Astrocyte of the cerebellum (primary cell): ENCODE measurements around the gene NRARP.

Experiments
- DNase-seq: peaks from one replicate; pipeline ENCODE4 v3.0.0-alpha.2; 2011; ENCODE audit warnings: low read depth
- H3K4me3 ChIP-seq: 2 replicates; pipeline ENCODE4 v1.5.1; 2011; ENCODE audit warnings: mild to moderate bottlenecking, low read depth, low read length, moderate library complexity
- in situ Hi-C: cut with HindIII; loops from 2 replicates; pipeline ENCODE4 v1.10.0; 2017; ENCODE audit warnings: low sequenced_read_pairs
- TF ChIP-seq, protein P1 (sequence below): IDR thresholded peaks from 2 replicates; pipeline ENCODE4 v1.5.1; 2012; ENCODE audit warnings: low read length, low read depth, moderate library complexity, mild to moderate bottlenecking; ENCODE audit errors: missing control alignments

NRARP gene

DNA sequence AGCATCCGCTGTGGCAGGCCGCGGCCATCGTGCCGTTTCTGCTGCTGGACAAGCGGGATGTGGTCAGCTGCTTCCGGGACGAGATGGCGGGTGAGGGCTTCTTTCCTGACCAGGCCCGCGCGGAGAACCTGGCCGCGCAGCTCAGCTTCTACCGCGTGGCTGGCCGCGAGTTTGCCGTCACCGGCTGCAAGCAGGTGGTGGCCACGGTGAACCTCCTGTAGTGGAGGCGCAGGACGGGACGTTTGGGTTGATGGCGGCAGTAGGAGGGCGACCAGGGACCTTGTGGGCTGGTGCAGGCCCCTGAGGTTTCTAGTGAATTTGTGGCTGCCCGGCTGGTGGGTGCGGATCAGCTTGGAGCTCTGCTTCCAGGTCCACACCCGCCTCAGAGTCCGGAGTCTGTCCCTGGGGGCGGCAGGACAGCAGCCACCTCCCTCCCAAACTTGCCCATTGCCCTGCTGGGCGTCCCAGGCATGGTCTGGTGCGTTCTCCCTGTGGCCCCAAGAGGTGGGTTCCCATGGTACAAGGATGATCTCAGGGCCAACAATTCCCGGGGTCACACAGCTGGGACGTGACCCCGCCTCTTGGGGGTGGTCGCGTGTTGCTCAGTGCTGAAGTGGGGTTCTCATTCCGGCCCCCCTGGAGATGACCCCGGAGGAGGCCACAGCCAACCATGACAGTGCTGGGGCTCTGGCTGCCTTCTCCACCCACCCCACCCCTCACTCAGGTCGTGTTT lies 22.2 kb downstream of the NRARP start:
- TF ChIP-seq, protein P1, sequence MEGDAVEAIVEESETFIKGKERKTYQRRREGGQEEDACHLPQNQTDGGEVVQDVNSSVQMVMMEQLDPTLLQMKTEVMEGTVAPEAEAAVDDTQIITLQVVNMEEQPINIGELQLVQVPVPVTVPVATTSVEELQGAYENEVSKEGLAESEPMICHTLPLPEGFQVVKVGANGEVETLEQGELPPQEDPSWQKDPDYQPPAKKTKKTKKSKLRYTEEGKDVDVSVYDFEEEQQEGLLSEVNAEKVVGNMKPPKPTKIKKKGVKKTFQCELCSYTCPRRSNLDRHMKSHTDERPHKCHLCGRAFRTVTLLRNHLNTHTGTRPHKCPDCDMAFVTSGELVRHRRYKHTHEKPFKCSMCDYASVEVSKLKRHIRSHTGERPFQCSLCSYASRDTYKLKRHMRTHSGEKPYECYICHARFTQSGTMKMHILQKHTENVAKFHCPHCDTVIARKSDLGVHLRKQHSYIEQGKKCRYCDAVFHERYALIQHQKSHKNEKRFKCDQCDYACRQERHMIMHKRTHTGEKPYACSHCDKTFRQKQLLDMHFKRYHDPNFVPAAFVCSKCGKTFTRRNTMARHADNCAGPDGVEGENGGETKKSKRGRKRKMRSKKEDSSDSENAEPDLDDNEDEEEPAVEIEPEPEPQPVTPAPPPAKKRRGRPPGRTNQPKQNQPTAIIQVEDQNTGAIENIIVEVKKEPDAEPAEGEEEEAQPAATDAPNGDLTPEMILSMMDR = no peak
- H3K4me3 ChIP-seq = no peak overlapping the region
- in situ Hi-C loops = no loop called here
- DNase-seq = no peak

DNA sequence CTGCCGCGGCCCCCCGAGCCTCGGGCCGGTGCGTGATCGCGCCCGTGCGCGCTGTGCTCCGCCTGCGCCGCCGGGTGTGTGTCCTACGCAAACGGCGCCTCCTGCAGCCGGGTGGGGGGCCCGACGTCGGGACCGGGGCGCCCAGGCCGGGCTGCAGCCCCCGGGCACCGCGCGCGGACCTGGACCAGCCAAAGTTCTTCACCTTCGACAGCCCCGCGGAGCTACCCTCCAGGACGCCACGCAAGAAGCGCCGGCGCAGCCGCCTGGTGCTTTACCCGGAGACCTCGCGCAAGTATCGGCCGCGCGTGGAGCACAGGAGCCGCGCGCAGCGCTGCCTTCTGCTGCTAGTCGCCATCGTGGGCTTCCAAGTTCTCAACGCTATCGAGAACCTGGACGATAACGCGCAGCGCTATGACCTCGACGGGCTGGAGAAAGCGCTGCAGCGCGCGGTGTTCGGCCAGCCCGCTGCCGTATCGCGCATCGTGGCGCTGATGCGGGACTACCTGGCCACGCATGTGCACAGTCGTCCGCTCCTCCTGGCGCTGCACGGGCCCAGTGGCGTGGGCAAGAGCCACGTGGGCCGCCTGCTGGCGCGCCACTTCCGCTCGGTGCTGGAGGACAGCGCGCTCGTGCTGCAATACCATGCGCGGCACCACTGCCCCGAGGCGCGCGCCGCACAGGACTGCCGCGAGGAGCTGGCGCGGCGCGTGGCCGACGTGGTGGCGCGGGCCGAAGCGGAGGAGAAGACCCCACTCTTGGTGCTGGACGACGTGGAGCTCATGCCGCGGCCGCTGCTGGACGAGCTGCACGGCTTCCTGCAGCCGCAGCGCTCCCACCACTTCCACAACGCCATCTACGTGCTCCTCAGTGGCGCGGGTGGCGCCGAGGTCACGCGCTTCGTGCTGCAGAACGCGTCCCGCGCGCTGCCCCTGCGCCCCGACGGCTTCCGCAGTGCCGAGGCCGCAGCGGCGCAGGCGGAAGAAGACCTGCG lies 23.1 kb downstream of the NRARP start:
- in situ Hi-C loops = no loop called here
- TF ChIP-seq, protein P1 = no peak
- H3K4me3 ChIP-seq = peak overlapping the region; percentile 62
- DNase-seq = no peak

DNA sequence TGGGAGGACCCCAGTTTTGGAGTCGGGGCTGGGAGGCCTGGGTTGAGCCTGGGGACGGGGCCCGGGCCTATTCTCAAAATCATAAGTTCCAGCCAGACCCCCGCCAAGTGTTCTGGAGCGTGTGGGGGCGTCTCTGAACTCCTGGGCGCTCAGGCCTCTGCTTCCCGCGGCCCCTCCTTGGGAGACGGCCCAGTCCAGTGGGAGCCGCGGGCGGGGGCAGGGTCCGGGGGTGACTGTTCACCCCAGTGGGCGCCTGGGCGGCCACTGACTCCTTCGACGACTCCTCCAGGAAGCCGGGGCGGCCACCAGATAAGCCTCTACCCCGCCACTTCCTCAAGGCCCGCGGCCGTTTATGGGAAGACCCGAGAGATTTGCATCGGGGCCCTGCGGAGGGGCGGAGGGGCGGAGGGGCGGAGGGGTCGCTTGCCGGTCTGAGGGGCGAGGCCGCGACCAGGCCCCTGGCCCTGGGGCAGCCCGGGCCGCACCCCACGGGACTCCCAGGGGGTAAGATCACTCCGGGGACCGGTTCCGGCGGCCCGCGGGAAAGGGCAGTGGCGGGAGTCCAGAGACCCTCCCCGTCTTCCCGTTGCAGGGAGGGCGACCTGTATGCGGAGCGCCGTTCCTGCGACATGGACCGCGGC lies 23.9 kb downstream of the NRARP start:
- in situ Hi-C loops = no loop called here
- TF ChIP-seq, protein P1 = no peak
- H3K4me3 ChIP-seq = peak overlapping the region; percentile 62
- DNase-seq = no peak

DNA sequence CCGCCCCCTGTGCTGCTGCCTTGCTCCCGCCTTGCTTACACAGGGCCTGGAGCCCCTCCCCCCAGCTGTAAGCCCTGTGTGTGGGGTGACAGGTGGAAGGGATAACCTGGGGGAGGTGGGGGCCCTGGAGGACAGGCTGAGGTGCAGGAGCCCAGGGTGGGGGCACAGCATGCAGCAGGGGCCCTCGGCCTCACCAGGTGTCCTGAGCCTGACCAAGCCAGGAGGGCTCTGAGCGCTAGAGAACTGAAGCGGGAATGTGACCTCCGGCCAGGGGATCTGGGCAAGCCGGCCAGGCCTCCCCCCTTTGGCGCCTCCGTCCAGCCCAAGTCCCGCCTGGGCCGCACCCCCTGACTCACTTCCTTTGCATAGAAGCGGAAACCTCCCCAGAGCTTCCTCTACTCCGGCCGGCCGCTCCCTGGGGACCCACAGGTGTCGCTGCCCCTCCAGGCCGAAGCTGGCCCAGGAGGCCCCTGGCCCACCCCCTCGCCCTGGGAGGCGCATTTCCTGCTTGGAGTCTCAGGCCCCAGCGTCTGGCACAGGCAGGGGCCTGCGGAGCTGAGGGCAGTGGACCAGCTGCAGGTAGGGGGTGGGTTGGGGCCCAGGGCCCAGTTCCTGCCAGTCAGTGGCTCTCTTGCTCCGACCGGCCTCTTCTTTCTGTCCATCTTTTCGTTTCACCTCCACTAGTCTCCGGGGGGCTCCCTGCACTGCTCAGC lies 24.6 kb downstream of the NRARP start, which contains the start of gene TOR4A:
TOR4A (plus strand) TSS at position 398 of the 713 bp plus-strand sequence. CDS start 964 bp downstream, outside the sequence.
- in situ Hi-C loops = no loop called here
- TF ChIP-seq, protein P1 = peak; percentile 23
- H3K4me3 ChIP-seq = peak within 1 kb of the TSS; percentile 62
- DNase-seq = no peak

DNA sequence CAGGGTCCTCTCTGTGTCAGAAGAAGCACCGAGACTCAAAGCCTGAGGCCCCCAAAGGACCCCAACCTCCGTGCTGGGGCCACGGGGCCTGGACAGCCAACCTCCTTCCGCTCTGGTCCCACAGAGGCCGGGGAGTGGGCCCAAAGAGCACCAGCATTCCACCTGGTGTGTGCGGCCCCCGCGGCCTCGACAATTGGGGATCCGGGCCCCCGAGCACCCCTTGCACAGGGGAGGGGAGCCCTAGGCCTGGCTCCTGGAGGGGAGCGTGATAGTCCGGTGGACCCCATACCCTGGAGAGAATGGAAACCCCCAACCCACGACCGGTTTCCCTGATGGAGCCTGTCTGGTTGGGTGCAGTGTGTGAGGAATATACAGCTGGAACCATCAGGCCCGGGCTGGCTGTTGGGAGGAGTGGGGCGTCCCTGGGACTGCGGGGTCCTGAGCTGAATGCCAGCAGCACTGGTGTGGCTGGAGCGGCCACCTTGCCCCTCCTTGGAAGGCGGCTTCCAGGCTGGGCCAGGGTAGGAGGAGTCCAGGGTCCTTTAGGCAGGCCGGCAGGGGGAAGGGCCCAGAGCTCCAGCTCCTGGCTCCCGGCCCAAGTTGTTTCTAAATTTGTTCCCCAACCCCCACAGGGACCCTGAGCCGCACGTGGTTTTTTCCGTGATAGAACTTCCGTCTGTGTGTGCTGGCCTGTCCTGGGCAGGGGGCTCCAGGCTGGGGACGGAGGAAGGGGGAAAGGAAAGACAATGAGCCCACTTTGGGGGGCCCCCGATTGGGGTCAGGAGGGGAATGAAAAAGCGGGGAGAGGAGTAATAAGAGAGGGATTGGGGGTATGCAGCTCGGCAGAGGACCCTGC lies 25.4 kb downstream of the NRARP start:
- TF ChIP-seq, protein P1 = no peak
- H3K4me3 ChIP-seq = peak overlapping the region; percentile 62
- in situ Hi-C loops = no loop called here
- no peak for DNase-seq
